Adrenal gland (tissue), 12 donors: ENCODE data around the gene ZFP92. TPM values are rescaled to one million over a fixed set of nuclear protein-coding genes. Genes with fewer than 3 reads are reported as not detected.
"Not testable (repeated sequence)": the region's sequence is repeated elsewhere in the genome, so short reads cannot be mapped to it uniquely, and the experiment has no call there.

Experiments used
- DNase-seq, 7 donors: peaks; one replicate each; pipeline ENCODE4 v3.0.0-alpha.2; 2019 to 2020
- H3K27ac ChIP-seq, 5 donors: fragments of 200-600 bp; sonication (generic) in 4 of 5; 1 replicate in 3 of 5; 2 replicates in 2 of 5; pipeline versions ENCODE4 v1.5.1 to v1.8.0; 2016 to 2020; ENCODE audit warnings: mild to moderate bottlenecking in 1 of 5
- H3K27me3 ChIP-seq: fragments of 200-600 bp; 2 replicates; pipeline ENCODE4 v1.8.0; 2021
- H3K36me3 ChIP-seq, 2 donors: fragments of 200-600 bp; replicated peaks in 1 of 2; 1 replicate in 1 of 2; 2 replicates in 1 of 2; pipeline versions ENCODE4 v1.5.1 to v1.8.0; 2018 to 2022
- H3K4me1 ChIP-seq, 2 donors: fragments of 200-600 bp; replicated peaks in 1 of 2; 1 replicate in 1 of 2; 2 replicates in 1 of 2; pipeline versions ENCODE4 v1.5.1 to v1.8.0; 2018 to 2021
- H3K4me3 ChIP-seq, 4 donors: fragments of 200-600 bp; sonication (generic) in 3 of 4; one replicate each; pipeline ENCODE4 v1.5.1; 2016 to 2018
- H3K9me3 ChIP-seq, 3 donors: fragments of 200-600 bp; sonication (generic) in 1 of 3; replicated peaks in 1 of 3; 1 replicate in 2 of 3; 2 replicates in 1 of 3; pipeline versions ENCODE4 v1.5.1 to v1.8.0; 2016 to 2021
- CTCF ChIP-seq, 6 experiments: fragments of 450-650 bp in 4 of 6; fragments of 200-600 bp in 2 of 6; sonication (generic) in 1 of 6; IDR thresholded peaks; 1 replicate in 5 of 6; 2 replicates in 1 of 6; pipeline versions ENCODE4 v1.5.1 to v1.8.0; 2016 to 2021; ENCODE audit warnings: antibody characterized with exemption in 6 of 6, mild to moderate bottlenecking in 2 of 6, moderate library complexity in 1 of 6
- POLR2A ChIP-seq, 2 donors: fragments of 450-650 bp; IDR thresholded peaks; one replicate each; pipeline ENCODE4 v1.6.1; 2017; ENCODE audit warnings: antibody characterized with exemption in 2 of 2, mild to moderate bottlenecking in 2 of 2, moderate library complexity in 1 of 2
- WGBS, 4 donors: extraction: QIAGEN DNeasy Blood & Tissue Kit in 2 of 4; methylation state at CpG; one replicate each; pipeline versions ENCODE4 v1.1.5 to v1.1.7; 2013 to 2017; 5-methylcytosine and 5-hydroxymethylcytosine counted together
- intact Hi-C, 2 donors: fragments of 100-400 bp; cut with DNase I; formaldehyde crosslinking; loops; one replicate each; pipeline versions ENCODE4 v1.14.1 to v1.15.0; 2022 to 2023
- polyA plus RNA-seq, 3 donors: library from polyadenylated mRNA; stranded (reverse); fragments of 200-250 nt in 2 of 3; fragments of 350-450 nt in 1 of 3; fragmentation: Illumina TruSeq in 1 of 3; extraction: RNeasy Lipid Tissue Mini Kit (QIAGEN cat#74804) in 1 of 3; gene quantifications; one replicate each; pipeline ENCODE4 v1.2.3, GENCODE V29; 2013 to 2014
- total RNA-seq, 9 donors: library from RNA; depleted of rRNA in 4 of 9; stranded (reverse); fragments of >200 nt in 4 of 9; fragments of 120-200 nt in 1 of 9; fragmentation: NEBNext Ultra II Directional in 1 of 9; extraction: Animal tissue kit (Norgen Biotek cat#: 25700) in 1 of 9; gene quantifications; one replicate each; pipeline versions ENCODE4 v1.1.0 to v1.2.4, GENCODE V29; 2013 to 2023
- donor health status: healthy with polysubstance abuse.
- donor health status: Bipolar disorder and iron deficiency.
- donor health status: DM: yes; HTN: yes; CAD: no.
- donor health status: DM: no; HTN: no; CAD: no.
- donor health status: DM: no; HTN: no; CAD: no.
- donor health status: DM: yes; HTN: yes; CAD: no.

Gene ZFP92
- total and polyA plus RNA-seq, 12 donors = 0.71 to 7.5 (median 4.0) TPM

GRCh38 chrX:153401133-153401764, 10.0 kb upstream of the ZFP92 start, which contains the start of gene PNMA6E:
TSS of gene PNMA6E (minus strand) at chrX:153401350. CDS start at chrX:153398849, 2,501 bp downstream.
- Histone ChIP-seq H3K4me1 (no peaks in the 10 kb centered on the region), H3K27ac (no peak within 1 kb of the TSS), H3K9me3 (no peaks in the 10 kb centered on the region), H3K4me3 (no peak within 1 kb of the TSS), H3K27me3 (no peaks in the 10 kb centered on the region), H3K36me3 (no peaks in the 10 kb centered on the region)
- TF ChIP-seq CTCF (IDR thresholded peaks at IDR 0.05) (no peak), POLR2A (IDR thresholded peaks at IDR 0.05) (no peak)
- 92 to 95% (median 93%) methylated on average over 15 to 29 of the region's 29 CpGs for WGBS, 4 donors
- intact Hi-C loops = no loop called here
- no peak for DNase-seq

- H3K27ac ChIP-seq, H3K27me3 ChIP-seq, H3K9me3 ChIP-seq, intact Hi-C loops, DNase-seq, H3K4me1 ChIP-seq, H3K36me3 ChIP-seq, H3K4me3 ChIP-seq: not testable (repeated sequence)
- 78 to 85% (median 84%) methylated on average over 4 to 5 of the region's 5 CpGs for WGBS, 4 donors
Measured at GRCh38 chrX:153404333-153404732, 6.9 kb upstream of the ZFP92 start.

- TF ChIP-seq POLR2A (IDR thresholded peaks at IDR 0.05) (no peak), CTCF (IDR thresholded peaks at IDR 0.05) (no peak)
- no peaks in the 10 kb centered on the region for H3K36me3 ChIP-seq
- no peak overlapping the region for H3K4me3 ChIP-seq
- no peak for DNase-seq
- no peaks in the 10 kb centered on the region for H3K9me3 ChIP-seq
- no peaks in the 10 kb centered on the region for H3K27me3 ChIP-seq
- 52 to 66% (median 57%) methylated on average over 4 to 5 of the region's 5 CpGs for WGBS, 4 donors
- H3K4me1 ChIP-seq = no peaks in the 10 kb centered on the region
- intact Hi-C loops = no loop called here
- H3K27ac ChIP-seq = no peak overlapping the region
Measured at GRCh38 chrX:153405426-153405825, 5.8 kb upstream of the ZFP92 start.

GRCh38 chrX:153406011-153406410, 5.3 kb upstream of the ZFP92 start:
- intact Hi-C loops = no loop called here
- no peaks in the 10 kb centered on the region for H3K27me3 ChIP-seq

More at GRCh38 chrX:153406011-153406410, 5.3 kb upstream of the ZFP92 start:
- no peaks in the 10 kb centered on the region for H3K36me3 ChIP-seq
- no peak overlapping the region for H3K4me3 ChIP-seq
- no peak for DNase-seq
- no peaks in the 10 kb centered on the region for H3K9me3 ChIP-seq
- no peaks in the 10 kb centered on the region for H3K4me1 ChIP-seq
- TF ChIP-seq POLR2A (IDR thresholded peaks at IDR 0.05) = no peak
- no peak for TF ChIP-seq CTCF (IDR thresholded peaks at IDR 0.05)
- 89 to 96% (median 92%) methylated on average over 7 to 9 of the region's 9 CpGs for WGBS, 4 donors
- no peak overlapping the region for H3K27ac ChIP-seq
